OCI-LY3 (cell line): ENCODE data around the gene PDGFRA.

Experiments used
- H2AFZ ChIP-seq: fragments of 200-600, 300-600 bp; shearing (Covaris generic); 2 replicates; pipeline ENCODE4 v1.6.0; 2014; ENCODE audit warnings: antibody characterized with exemption, low read depth, low read length
- H3K27ac ChIP-seq: fragments of 200-600, 300-600 bp; sonication (generic); 2 replicates; pipeline ENCODE4 v1.5.1; 2014; ENCODE audit warnings: mild to moderate bottlenecking, low read length, moderate library complexity, mixed read lengths
- H3K27me3 ChIP-seq: fragments of 200-600, 300-600 bp; sonication (generic); 2 replicates; pipeline ENCODE4 v1.6.1; 2014; ENCODE audit warnings: low read depth, low read length, mixed read lengths
- H3K36me3 ChIP-seq: fragments of 200-600, 300-600 bp; sonication (generic); replicated peaks from 2 replicates; pipeline ENCODE3; 2014; ENCODE audit warnings: low read depth, low read length, mixed read lengths
- H3K4me1 ChIP-seq: fragments of 300-600, 200-600 bp; sonication (generic); 2 replicates; pipeline ENCODE4 v1.6.1; 2014; ENCODE audit warnings: low read length, mixed read lengths
- H3K4me2 ChIP-seq: fragments of 200-600, 300-600 bp; sonication (generic); 2 replicates; pipeline ENCODE4 v1.6.1; 2014; ENCODE audit warnings: low read length, mixed read lengths
- H3K4me3 ChIP-seq: fragments of 300-600, 200-600 bp; sonication (generic); 2 replicates; pipeline ENCODE4 v1.5.1; 2014; ENCODE audit warnings: antibody characterized with exemption, mild to moderate bottlenecking, low read length, moderate library complexity
- H3K79me2 ChIP-seq: fragments of 300-600, 200-600 bp; shearing (Covaris generic); 2 replicates; pipeline ENCODE4 v1.6.1; 2014; ENCODE audit warnings: mild to moderate bottlenecking, low read length, mixed read lengths
- H3K9ac ChIP-seq: fragments of 300-600, 200-600 bp; shearing (Covaris generic); 2 replicates; pipeline ENCODE4 v1.6.0; 2014; ENCODE audit warnings: mild to moderate bottlenecking, low read length, moderate library complexity
- H3K9me3 ChIP-seq: fragments of 200-600, 300-600 bp; shearing (Covaris generic); 2 replicates; pipeline ENCODE4 v1.6.1; 2014; ENCODE audit warnings: low read length, mixed read lengths; ENCODE audit not compliant: insufficient read depth
- H4K20me1 ChIP-seq: fragments of 200-600, 300-600 bp; sonication (generic); 2 replicates; pipeline ENCODE4 v1.6.1; 2016; ENCODE audit warnings: low read length, mixed read lengths; ENCODE audit not compliant: insufficient read depth
- EZH2phosphoT487 ChIP-seq: fragments of 200-600 bp; shearing (Covaris generic); IDR thresholded peaks from 2 replicates; pipeline ENCODE4 v1.6.1; 2018; ENCODE audit warnings: antibody characterized with exemption, mixed run types, low read depth
- TF ChIP-seq, protein P1 (sequence below): fragments of 200-600, 300-600 bp; sonication (generic); IDR thresholded peaks from 2 replicates; pipeline ENCODE4 v1.5.1; 2014; ENCODE audit warnings: antibody characterized with exemption, low read length, low read depth

The PDGFRA gene

DNA sequence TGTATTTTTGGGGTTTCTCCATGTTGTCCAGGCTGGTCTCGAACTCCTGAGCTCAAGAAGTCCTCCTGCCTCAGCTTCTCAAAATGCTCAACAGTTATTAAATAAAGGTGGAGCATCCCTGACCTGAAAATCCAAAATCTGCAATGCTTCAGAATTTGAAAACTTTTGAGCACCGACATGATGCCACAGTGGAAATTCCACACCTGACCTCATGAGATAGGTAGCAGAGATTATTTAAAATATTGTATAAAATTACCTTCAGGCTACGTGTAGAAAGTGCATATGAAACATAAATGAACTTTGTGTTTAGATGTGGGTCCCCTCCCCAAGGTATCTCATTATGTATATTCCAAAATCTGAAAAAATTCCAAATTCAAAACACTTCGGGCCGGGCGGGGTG lies 42.7 kb upstream of the PDGFRA start:
- H3K27me3 ChIP-seq = no peaks in the 10 kb centered on the region
- no peak for TF ChIP-seq EZH2phosphoT487
- TF ChIP-seq, protein P1, sequence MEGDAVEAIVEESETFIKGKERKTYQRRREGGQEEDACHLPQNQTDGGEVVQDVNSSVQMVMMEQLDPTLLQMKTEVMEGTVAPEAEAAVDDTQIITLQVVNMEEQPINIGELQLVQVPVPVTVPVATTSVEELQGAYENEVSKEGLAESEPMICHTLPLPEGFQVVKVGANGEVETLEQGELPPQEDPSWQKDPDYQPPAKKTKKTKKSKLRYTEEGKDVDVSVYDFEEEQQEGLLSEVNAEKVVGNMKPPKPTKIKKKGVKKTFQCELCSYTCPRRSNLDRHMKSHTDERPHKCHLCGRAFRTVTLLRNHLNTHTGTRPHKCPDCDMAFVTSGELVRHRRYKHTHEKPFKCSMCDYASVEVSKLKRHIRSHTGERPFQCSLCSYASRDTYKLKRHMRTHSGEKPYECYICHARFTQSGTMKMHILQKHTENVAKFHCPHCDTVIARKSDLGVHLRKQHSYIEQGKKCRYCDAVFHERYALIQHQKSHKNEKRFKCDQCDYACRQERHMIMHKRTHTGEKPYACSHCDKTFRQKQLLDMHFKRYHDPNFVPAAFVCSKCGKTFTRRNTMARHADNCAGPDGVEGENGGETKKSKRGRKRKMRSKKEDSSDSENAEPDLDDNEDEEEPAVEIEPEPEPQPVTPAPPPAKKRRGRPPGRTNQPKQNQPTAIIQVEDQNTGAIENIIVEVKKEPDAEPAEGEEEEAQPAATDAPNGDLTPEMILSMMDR = no peak
- no peaks in the 10 kb centered on the region for H3K9me3 ChIP-seq
- H2AFZ ChIP-seq = no peak overlapping the region
- H3K4me2 ChIP-seq = no peak overlapping the region
- H3K9ac ChIP-seq = no peak overlapping the region
- H4K20me1 ChIP-seq = no peaks in the 10 kb centered on the region
- no peak overlapping the region for H3K4me3 ChIP-seq
- no peaks in the 10 kb centered on the region for H3K79me2 ChIP-seq
- no peak overlapping the region for H3K27ac ChIP-seq
- H3K36me3 ChIP-seq = no peaks in the 10 kb centered on the region
- H3K4me1 ChIP-seq = no peaks in the 10 kb centered on the region

DNA sequence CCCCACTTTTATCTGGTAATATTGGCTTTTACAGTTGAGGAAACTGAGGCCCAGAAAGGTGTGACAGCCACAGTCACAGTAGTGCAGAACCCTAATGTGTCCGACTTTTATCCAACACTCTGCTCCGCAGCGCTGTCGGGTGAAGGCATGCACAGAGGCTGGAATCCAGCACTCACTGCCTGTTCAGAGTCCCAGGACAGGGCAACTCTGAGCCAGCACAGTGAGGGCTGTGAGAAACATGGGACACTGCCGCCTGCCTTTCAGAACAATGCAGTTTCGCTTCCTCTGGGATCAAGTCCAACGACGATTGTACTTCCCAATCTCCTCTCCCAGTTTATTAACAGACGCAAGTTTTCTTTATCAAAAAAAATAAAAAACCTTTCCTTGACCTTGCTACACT lies 41.9 kb upstream of the PDGFRA start:
- no peak overlapping the region for H2AFZ ChIP-seq
- no peak for TF ChIP-seq EZH2phosphoT487
- TF ChIP-seq, protein P1 = no peak
- no peak overlapping the region for H3K4me3 ChIP-seq
- no peaks in the 10 kb centered on the region for H3K27me3 ChIP-seq
- H3K27ac ChIP-seq = no peak overlapping the region
- H3K79me2 ChIP-seq = no peaks in the 10 kb centered on the region
- no peaks in the 10 kb centered on the region for H4K20me1 ChIP-seq
- no peaks in the 10 kb centered on the region for H3K9me3 ChIP-seq
- H3K4me1 ChIP-seq = no peaks in the 10 kb centered on the region
- H3K9ac ChIP-seq = no peak overlapping the region
- no peak overlapping the region for H3K4me2 ChIP-seq
- no peaks in the 10 kb centered on the region for H3K36me3 ChIP-seq

DNA sequence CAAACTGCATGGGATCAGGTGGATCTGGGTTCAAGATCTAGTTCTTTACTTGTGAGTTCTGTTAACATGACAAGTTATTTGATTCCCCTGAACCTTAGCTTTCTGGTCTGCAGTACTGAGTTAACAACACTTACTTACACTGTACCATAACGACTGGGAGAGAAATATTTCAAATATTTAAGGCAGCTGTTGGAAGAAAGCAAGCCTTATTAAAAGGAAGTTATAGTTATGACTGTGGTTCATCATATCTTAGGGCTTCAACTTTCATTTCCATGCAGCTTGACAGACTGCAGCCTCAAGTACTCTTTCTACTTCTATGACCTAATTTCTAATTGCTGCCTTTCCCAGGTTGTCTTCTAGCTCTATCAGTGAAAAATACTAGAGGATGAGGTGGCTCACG lies 40.0 kb upstream of the PDGFRA start:
- Histone ChIP-seq H3K27me3 (no peaks in the 10 kb centered on the region), H3K4me1 (no peaks in the 10 kb centered on the region), H3K4me2 (no peak overlapping the region)

DNA sequence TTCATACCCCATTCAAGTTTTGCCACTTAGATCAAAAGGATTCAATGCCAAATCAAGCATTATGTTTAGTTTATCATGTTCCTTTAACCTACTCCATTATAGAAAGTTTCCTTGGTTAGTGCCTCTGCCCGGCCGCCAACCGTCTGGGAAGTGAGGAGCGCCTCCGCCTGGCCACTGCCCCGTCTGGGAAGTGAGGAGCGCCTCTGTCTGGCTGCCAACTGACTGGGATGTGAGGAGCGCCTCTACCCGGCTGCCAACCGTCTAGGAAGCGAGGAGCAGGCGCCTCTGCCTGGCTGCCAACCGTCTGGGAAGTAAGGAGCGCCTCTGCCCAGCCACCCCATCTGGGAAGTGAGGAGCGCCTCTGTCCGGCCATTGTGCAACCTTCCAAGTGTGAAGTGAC lies 36.3 kb upstream of the PDGFRA start:
- no peaks in the 10 kb centered on the region for H3K4me1 ChIP-seq
- no peak for TF ChIP-seq EZH2phosphoT487
- TF ChIP-seq, protein P1 = no peak
- H3K4me3 ChIP-seq = no peak overlapping the region
- no peaks in the 10 kb centered on the region for H4K20me1 ChIP-seq
- no peaks in the 10 kb centered on the region for H3K79me2 ChIP-seq
- no peak overlapping the region for H3K9ac ChIP-seq
- no peaks in the 10 kb centered on the region for H3K36me3 ChIP-seq
- no peak overlapping the region for H2AFZ ChIP-seq
- no peak overlapping the region for H3K27ac ChIP-seq
- no peak overlapping the region for H3K4me2 ChIP-seq
- no peaks in the 10 kb centered on the region for H3K27me3 ChIP-seq
- no peaks in the 10 kb centered on the region for H3K9me3 ChIP-seq

More for the DNA sequence above, 40.0 kb upstream of the PDGFRA start:
- TF ChIP-seq, protein P1 = no peak
- TF ChIP-seq EZH2phosphoT487 = no peak
- no peak overlapping the region for H3K4me3 ChIP-seq
- H3K9me3 ChIP-seq = no peaks in the 10 kb centered on the region
- no peaks in the 10 kb centered on the region for H4K20me1 ChIP-seq
- no peak overlapping the region for H3K9ac ChIP-seq
- no peaks in the 10 kb centered on the region for H3K36me3 ChIP-seq
- no peak overlapping the region for H2AFZ ChIP-seq
- no peak overlapping the region for H3K27ac ChIP-seq
- H3K79me2 ChIP-seq = no peaks in the 10 kb centered on the region
